HepG2 (cell line): ENCODE data around the gene LRFN2. TPM values are rescaled to one million over a fixed set of nuclear protein-coding genes. Genes with fewer than 3 reads are reported as not detected.

ENCODE experiments used
- ATAC-seq: fragments of 200-7000 bp; cut with Tn5 transposase; 3 replicates; pipeline ENCODE4 v1.9.1; 2020; ENCODE audit warnings: mild to moderate bottlenecking, moderate library complexity
- BruUV-seq: library from RNA; stranded (reverse); fragments of 400-500 nt; replicated peaks from 2 replicates; lab custom pipeline; 2021; lab: Mats Ljungman, UMichigan
- CTCF ChIA-PET: fragments of 300-600 bp; formaldehyde crosslinking; extraction: SDS; loops from one replicate; lab custom pipeline; 2021; ENCODE audit warnings: low total read pairs, inconsistent platforms, low intra/inter-chr PET ratio; lab: Yijun Ruan, JAX
- POLR2A ChIA-PET: fragments of 350-600 bp; sonication (Branson Sonifier 250); formaldehyde crosslinking; loops from one replicate; lab custom pipeline; 2020; ENCODE audit warnings: antibody characterized with exemption, inconsistent platforms; lab: Yijun Ruan, JAX
- DNase-seq: peaks from one replicate; pipeline ENCODE4 v3.0.0-alpha.2; 2015; ENCODE audit warnings: low spot score
- FAIRE-seq: peaks from 3 replicates; lab custom pipeline; 2011; peaks lifted over from hg19 to GRCh38; lab: Jason Lieb, UNC
- H2AFZ ChIP-seq: one replicate; pipeline ENCODE4 v1.6.1; 2011; ENCODE audit warnings: low read length, inconsistent platforms
- H3K27ac ChIP-seq: fragments of 300-600 bp; 3 replicates; pipeline ENCODE4 v1.8.0; 2011; ENCODE audit warnings: mixed run types, mild to moderate bottlenecking, mixed read lengths, low read length, inconsistent platforms; ENCODE audit not compliant: insufficient read depth; ENCODE audit errors: extremely low read length
- H3K27me3 ChIP-seq, 2 experiments: fragments of 200-600 bp in 1 of 2; 2 replicates in 1 of 2; 3 replicates in 1 of 2; pipeline versions ENCODE4 v1.6.0 to v1.8.0; 2011; ENCODE audit warnings: low read length in 2 of 2, mild to moderate bottlenecking in 2 of 2, moderate library complexity in 2 of 2, inconsistent platforms in 1 of 2; ENCODE audit not compliant: insufficient read depth in 2 of 2, control insufficient read depth in 1 of 2
- H3K36me3 ChIP-seq, 2 experiments: fragments of 200-600 bp in 1 of 2; replicated peaks in 1 of 2; 2 replicates in 1 of 2; 3 replicates in 1 of 2; pipeline versions ENCODE4 v1.5.1 to v1.8.0; 2011; ENCODE audit warnings: low read length in 2 of 2, inconsistent platforms in 1 of 2; ENCODE audit not compliant: insufficient read depth in 2 of 2, control insufficient read depth in 1 of 2
- H3K4me1 ChIP-seq: 2 replicates; pipeline ENCODE4 v1.5.1; 2012; ENCODE audit warnings: low read length, inconsistent platforms; ENCODE audit not compliant: insufficient read depth
- H3K4me2 ChIP-seq: 2 replicates; pipeline ENCODE4 v1.6.0; 2011; ENCODE audit warnings: low read depth, low read length, inconsistent platforms
- H3K4me3 ChIP-seq, 3 experiments: fragments of 200-600 bp in 1 of 3; sonication (generic), shearing (Covaris generic) in 1 of 3; replicated peaks in 1 of 3; 2 replicates each; pipeline ENCODE4 v1.5.1; 2011 to 2016; ENCODE audit warnings: low read length in 3 of 3, inconsistent platforms in 2 of 3, low read depth in 2 of 3, mild to moderate bottlenecking in 2 of 3, control low read depth in 1 of 3, mixed read lengths in 1 of 3; ENCODE audit not compliant: insufficient read depth in 1 of 3
- H3K79me2 ChIP-seq: one replicate; pipeline ENCODE4 v1.6.1; 2011; ENCODE audit warnings: low read length, inconsistent platforms; ENCODE audit not compliant: insufficient read depth
- H3K9ac ChIP-seq: 2 replicates; pipeline ENCODE4 v1.6.0; 2011; ENCODE audit warnings: mild to moderate bottlenecking, low read depth, low read length, inconsistent platforms; ENCODE audit not compliant: insufficient read depth
- H3K9me3 ChIP-seq: 2 replicates; pipeline ENCODE4 v1.5.1; 2012; ENCODE audit warnings: mild to moderate bottlenecking, low read length
- H4K20me1 ChIP-seq: 2 replicates; pipeline ENCODE4 v1.6.0; 2011; ENCODE audit warnings: inconsistent platforms, mild to moderate bottlenecking, low read length, moderate library complexity; ENCODE audit not compliant: insufficient read depth
- CHD2 ChIP-seq: IDR thresholded peaks from 2 replicates; pipeline ENCODE4 v1.6.1; 2011; ENCODE audit warnings: low read depth, low read length, improper control_type of control experiment
- KDM3A ChIP-seq: IDR thresholded peaks from 2 replicates; pipeline ENCODE4 v1.6.1; 2018; ENCODE audit warnings: low read depth, missing compliant biosample characterization
- KLF16 ChIP-seq, 2 experiments: sonication (generic) in 1 of 2; formaldehyde crosslinking in 1 of 2; IDR thresholded peaks; 2 replicates each; pipeline versions ENCODE4 v1.6.1 to v1.8.0; 2016 to 2023; ENCODE audit warnings: missing genetic modification reagents in 2 of 2, missing compliant biosample characterization in 1 of 2
- MEIS1 ChIP-seq: sonication (generic); formaldehyde crosslinking; IDR thresholded peaks from 2 replicates; pipeline ENCODE4 v1.9.0; 2021; ENCODE audit warnings: mild to moderate bottlenecking, missing genetic modification reagents, moderate library complexity, borderline replicate concordance
- NCOR1 ChIP-seq: fragments of 200-600 bp; sonication (generic); IDR thresholded peaks from 2 replicates; pipeline ENCODE4 v1.7.0; 2017; ENCODE audit warnings: antibody characterized with exemption, low read length, borderline replicate concordance
- TRIM24 ChIP-seq: sonication (generic); formaldehyde crosslinking; IDR thresholded peaks from 2 replicates; pipeline ENCODE4 v1.8.0; 2022; ENCODE audit warnings: mild to moderate bottlenecking, missing genetic modification reagents
- ZMAT3 ChIP-seq: sonication (generic); formaldehyde crosslinking; conservative IDR thresholded peaks from 2 replicates; pipeline ENCODE4 v1.7.0; 2021; ENCODE audit warnings: missing genetic modification reagents
- ZNF253 ChIP-seq: sonication (generic); formaldehyde crosslinking; IDR thresholded peaks from 2 replicates; pipeline ENCODE4 v1.8.0; 2022; ENCODE audit warnings: mild to moderate bottlenecking, missing genetic modification reagents, borderline replicate concordance
- ZNF367 ChIP-seq: sonication (generic); formaldehyde crosslinking; IDR thresholded peaks from 2 replicates; pipeline ENCODE4 v1.4.0; 2020; ENCODE audit warnings: missing genetic modification reagents, borderline replicate concordance
- ZNF644 ChIP-seq: IDR thresholded peaks from 2 replicates; pipeline ENCODE4 v1.6.1; 2016; ENCODE audit warnings: low read depth
- ZNF788 ChIP-seq: sonication (generic); formaldehyde crosslinking; IDR thresholded peaks from 2 replicates; pipeline ENCODE4 v1.5.0; 2020; ENCODE audit warnings: mild to moderate bottlenecking, missing genetic modification reagents, borderline replicate concordance
- WGBS: methylation state at CpG from one replicate; pipeline ENCODE4 v1.1.6; 2017; ENCODE audit warnings: low lambda C conversion rate; 5-methylcytosine and 5-hydroxymethylcytosine counted together
- in situ Hi-C: cut with HindIII; loops from 2 replicates; pipeline ENCODE4 v1.10.0; 2017; ENCODE audit warnings: low pct_unique_long_range_greater_than_20kb; ENCODE audit not compliant: extremely low pct_ligation_motif_present
- intact Hi-C: fragments of 100-400 bp; cut with micrococcal nuclease; formaldehyde crosslinking; loops from one replicate; pipeline ENCODE4 v1.10.0; 2022; ENCODE audit not compliant: unreplicated experiment
- polyA plus RNA-seq, 8 experiments: library from polyadenylated mRNA; depleted of rRNA in 3 of 8; stranded (reverse) in 7 of 8; unstranded in 1 of 8; fragments of >200 nt; fragmentation: Illumina TruSeq in 4 of 8; extraction: Trizol in 4 of 8; gene quantifications; 2 replicates each; pipeline versions ENCODE4 v1.2.1 to v1.2.3, GENCODE V29; 2011 to 2016; ENCODE audit warnings: low read depth in 4 of 8, missing spikeins in 1 of 8, mixed read lengths in 1 of 8; ENCODE audit not compliant: insufficient read depth in 1 of 8
- total RNA-seq, 5 experiments: library from RNA; depleted of rRNA; stranded (reverse); fragments of >200 nt; fragmentation: Illumina TruSeq; extraction: Trizol; gene quantifications; 2 replicates each; pipeline ENCODE4 v1.2.3, GENCODE V29; 2016; ENCODE audit warnings: low read depth in 1 of 5
- TF ChIP-seq, protein P1 (sequence below): sonication (generic); formaldehyde crosslinking; IDR thresholded peaks from 2 replicates; pipeline ENCODE4 v1.5.1; 2020; ENCODE audit warnings: missing genetic modification reagents, mild to moderate bottlenecking, borderline replicate concordance
- TF ChIP-seq, protein P2 (sequence below): sonication (generic); IDR thresholded peaks from 2 replicates; pipeline ENCODE4 v1.6.1; 2016; ENCODE audit warnings: low read depth, borderline replicate concordance

LRFN2 gene
- total and polyA plus RNA-seq, 2 of the 13 experiments (the other 11 are each of a cell fraction or from before 2014, with no cell fraction given) = not detected

DNA sequence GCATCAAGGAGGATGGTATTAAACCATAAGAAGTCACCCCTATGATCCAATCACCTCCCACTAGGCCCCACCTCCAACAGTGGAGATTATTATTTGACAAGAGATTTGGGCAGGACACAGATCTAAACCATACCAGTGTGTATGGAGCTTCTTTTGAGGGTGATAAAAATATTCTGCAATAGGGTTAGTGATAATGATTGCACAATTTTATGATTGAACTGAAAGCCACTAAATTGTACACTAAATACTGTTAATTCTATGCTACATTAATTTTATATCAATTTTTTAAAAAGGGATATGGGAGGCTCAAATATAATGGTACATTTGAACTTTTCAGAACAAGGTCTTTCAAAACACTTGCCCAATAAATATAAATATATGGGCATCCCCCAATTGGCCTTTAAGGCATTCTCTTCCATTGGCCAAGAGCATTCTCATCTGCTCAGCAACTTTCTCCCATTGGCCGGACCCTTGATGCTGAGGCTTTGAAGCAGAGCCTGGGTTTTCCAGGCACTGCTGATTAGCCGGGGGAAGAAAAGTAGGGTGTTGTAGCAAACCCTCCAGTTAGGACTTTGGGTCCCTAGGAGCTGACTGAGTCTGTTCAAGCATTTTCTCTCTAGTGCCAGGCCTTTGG is 209.9 kb downstream of the LRFN2 start:
- WGBS = 25% methylated on average over 2 of the region's 2 CpGs
- Histone ChIP-seq H2AFZ (no peak overlapping the region), H4K20me1 (no peaks in the 10 kb centered on the region), H3K4me2 (no peak overlapping the region), H3K27ac (no peak overlapping the region), H3K27me3 (no peaks in the 10 kb centered on the region), H3K36me3 (no peaks in the 10 kb centered on the region), H3K4me3 (no peak overlapping the region), H3K79me2 (no peaks in the 10 kb centered on the region), H3K9me3 (no peaks in the 10 kb centered on the region), H3K9ac (no peak overlapping the region), H3K4me1 (no peaks in the 10 kb centered on the region)
- DNase-seq (no peak), ATAC-seq (no peak), FAIRE-seq (no peak)
- ChIA-PET CTCF (no interaction called here), POLR2A (no interaction called here)
- in situ Hi-C loops = no loop called here
- intact Hi-C loops = no loop called here
- no TSS peak for BruUV-seq
- no peak for TF ChIP-seq ZNF644 (CRISPR knock-in tag)
- TF ChIP-seq MEIS1 (CRISPR knock-in tag) = no peak
- TF ChIP-seq, protein P1, sequence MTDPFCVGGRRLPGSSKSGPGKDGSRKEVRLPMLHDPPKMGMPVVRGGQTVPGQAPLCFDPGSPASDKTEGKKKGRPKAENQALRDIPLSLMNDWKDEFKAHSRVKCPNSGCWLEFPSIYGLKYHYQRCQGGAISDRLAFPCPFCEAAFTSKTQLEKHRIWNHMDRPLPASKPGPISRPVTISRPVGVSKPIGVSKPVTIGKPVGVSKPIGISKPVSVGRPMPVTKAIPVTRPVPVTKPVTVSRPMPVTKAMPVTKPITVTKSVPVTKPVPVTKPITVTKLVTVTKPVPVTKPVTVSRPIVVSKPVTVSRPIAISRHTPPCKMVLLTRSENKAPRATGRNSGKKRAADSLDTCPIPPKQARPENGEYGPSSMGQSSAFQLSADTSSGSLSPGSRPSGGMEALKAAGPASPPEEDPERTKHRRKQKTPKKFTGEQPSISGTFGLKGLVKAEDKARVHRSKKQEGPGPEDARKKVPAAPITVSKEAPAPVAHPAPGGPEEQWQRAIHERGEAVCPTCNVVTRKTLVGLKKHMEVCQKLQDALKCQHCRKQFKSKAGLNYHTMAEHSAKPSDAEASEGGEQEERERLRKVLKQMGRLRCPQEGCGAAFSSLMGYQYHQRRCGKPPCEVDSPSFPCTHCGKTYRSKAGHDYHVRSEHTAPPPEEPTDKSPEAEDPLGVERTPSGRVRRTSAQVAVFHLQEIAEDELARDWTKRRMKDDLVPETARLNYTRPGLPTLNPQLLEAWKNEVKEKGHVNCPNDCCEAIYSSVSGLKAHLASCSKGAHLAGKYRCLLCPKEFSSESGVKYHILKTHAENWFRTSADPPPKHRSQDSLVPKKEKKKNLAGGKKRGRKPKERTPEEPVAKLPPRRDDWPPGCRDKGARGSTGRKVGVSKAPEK = no peak
- no peak for TF ChIP-seq ZNF788 (CRISPR knock-in tag)
- no peak for TF ChIP-seq NCOR1
- no peak for TF ChIP-seq ZNF367
- TF ChIP-seq ZNF253 (CRISPR knock-in tag) = no peak
- no peak for TF ChIP-seq CHD2
- no peak for TF ChIP-seq ZMAT3
- TF ChIP-seq TRIM24 (CRISPR knock-in tag) = no peak
- no peak for TF ChIP-seq KDM3A (CRISPR knock-in tag)
- TF ChIP-seq, protein P2, sequence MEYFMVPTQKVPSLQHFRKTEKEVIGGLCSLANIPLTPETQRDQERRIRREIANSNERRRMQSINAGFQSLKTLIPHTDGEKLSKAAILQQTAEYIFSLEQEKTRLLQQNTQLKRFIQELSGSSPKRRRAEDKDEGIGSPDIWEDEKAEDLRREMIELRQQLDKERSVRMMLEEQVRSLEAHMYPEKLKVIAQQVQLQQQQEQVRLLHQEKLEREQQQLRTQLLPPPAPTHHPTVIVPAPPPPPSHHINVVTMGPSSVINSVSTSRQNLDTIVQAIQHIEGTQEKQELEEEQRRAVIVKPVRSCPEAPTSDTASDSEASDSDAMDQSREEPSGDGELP = no peak
- no peak for TF ChIP-seq KLF16 (CRISPR knock-in tag; IDR thresholded peaks at IDR 0.05)
